ENCODE data around the gene NRN1L.

The NRN1L gene

GRCh38 chr16:67917140-67917851, 32.6 kb downstream of the NRN1L start:
- DNase-seq (ENCODE audit: low spot score), result no peak

- no peak for DNase-seq (ENCODE audit: low spot score)
Measured at GRCh38 chr16:67917852-67918236, 33.2 kb downstream of the NRN1L start.

GRCh38 chr16:67919622-67920221, 35.0 kb downstream of the NRN1L start:
- no peak for DNase-seq (ENCODE audit: low spot score)

- no peak for DNase-seq (ENCODE audit: low spot score)
Measured at GRCh38 chr16:67922221-67922620, 37.5 kb downstream of the NRN1L start.

- DNase-seq (ENCODE audit: low spot score), result no peak
Measured at GRCh38 chr16:67922740-67923139, 38.1 kb downstream of the NRN1L start.

- DNase-seq (ENCODE audit: low spot score), result no peak
Measured at GRCh38 chr16:67923414-67924116, 38.9 kb downstream of the NRN1L start.

GRCh38 chr16:67924140-67924906, 39.6 kb downstream of the NRN1L start:
- DNase-seq (ENCODE audit: low spot score), result no peak

GRCh38 chr16:67926181-67926750, 41.6 kb downstream of the NRN1L start:
- DNase-seq (ENCODE audit: low spot score), result no peak

- DNase-seq (ENCODE audit: low spot score), result no peak
Measured at GRCh38 chr16:67927131-67927941, 42.7 kb downstream of the NRN1L start.

GRCh38 chr16:67928147-67928546, 43.5 kb downstream of the NRN1L start:
- no peak for DNase-seq (ENCODE audit: low spot score)

- DNase-seq (ENCODE audit: low spot score), result peak; percentile 93
Measured at GRCh38 chr16:67928561-67929364, 44.1 kb downstream of the NRN1L start.

- no peak for DNase-seq (ENCODE audit: low spot score)
Measured at GRCh38 chr16:67930191-67930590, 45.5 kb downstream of the NRN1L start.

- no peak for DNase-seq (ENCODE audit: low spot score)
Measured at GRCh38 chr16:67930678-67931211, 46.1 kb downstream of the NRN1L start.

GRCh38 chr16:67931712-67932461, 47.2 kb downstream of the NRN1L start, which contains the start of gene CTRL:
CTRL (minus strand) TSS chr16:67931862; CDS start chr16:67931852, 10 bp downstream.
- no peak for DNase-seq (ENCODE audit: low spot score)

GRCh38 chr16:67932462-67932840, 47.8 kb downstream of the NRN1L start:
- DNase-seq (ENCODE audit: low spot score), result no peak

- DNase-seq (ENCODE audit: low spot score), result no peak
Measured at GRCh38 chr16:67933805-67934204, 49.1 kb downstream of the NRN1L start.

- no peak for DNase-seq (ENCODE audit: low spot score)
Measured at GRCh38 chr16:67934306-67935100, 49.8 kb downstream of the NRN1L start.

- no peak for DNase-seq (ENCODE audit: low spot score)
Measured at GRCh38 chr16:67935101-67935401, 50.4 kb downstream of the NRN1L start.

All from HuH-7.5 (cell line).